Ovary (tissue), 9 donors: ENCODE results near the gene SPECC1. TPM values are rescaled to one million over a fixed set of nuclear protein-coding genes. Genes with fewer than 3 reads are reported as not detected.
A peak's percentile ranks its signal among the peaks of the same experiment; 100 is the strongest.

Experiments used
- DNase-seq, 5 donors: peaks; one replicate each; pipeline ENCODE4 v3.0.0-alpha.2; 2019 to 2020
- H3K27ac ChIP-seq, 2 donors: fragments of 200-600 bp; one replicate each; pipeline versions ENCODE4 v1.5.1 to v1.8.0; 2019 to 2022
- H3K27me3 ChIP-seq: fragments of 200-600 bp; one replicate; pipeline ENCODE4 v1.8.0; 2022
- H3K36me3 ChIP-seq: fragments of 200-600 bp; sonication (generic); one replicate; pipeline ENCODE4 v1.5.1; 2019
- H3K4me1 ChIP-seq: one replicate; pipeline ENCODE4 v1.8.1; 2013; ENCODE audit warnings: mild to moderate bottlenecking, moderate library complexity; ENCODE audit not compliant: insufficient read depth
- H3K4me3 ChIP-seq: fragments of 200-600 bp; sonication (generic); one replicate; pipeline ENCODE4 v1.5.1; 2017
- H3K9me3 ChIP-seq, 2 donors: fragments of 200-600 bp in 1 of 2; sonication (generic) in 1 of 2; one replicate each; pipeline versions ENCODE4 v1.5.1 to v1.8.1; 2013 to 2019; ENCODE audit warnings: mild to moderate bottlenecking in 1 of 2, moderate library complexity in 1 of 2
- CTCF ChIP-seq, 3 donors: fragments of 450-650 bp in 2 of 3; fragments of 200-600 bp in 1 of 3; IDR thresholded peaks; one replicate each; pipeline versions ENCODE4 v1.5.1 to v1.8.0; 2016 to 2022; ENCODE audit warnings: antibody characterized with exemption in 3 of 3, mild to moderate bottlenecking in 1 of 3
- EP300 ChIP-seq: sonication (generic); formaldehyde crosslinking; IDR thresholded peaks from one replicate; pipeline ENCODE4 v1.6.1; 2017; ENCODE audit warnings: antibody characterized with exemption
- POLR2A ChIP-seq: fragments of 450-650 bp; IDR thresholded peaks from one replicate; pipeline ENCODE4 v1.6.1; 2017; ENCODE audit warnings: antibody characterized with exemption, mild to moderate bottlenecking, moderate library complexity
- WGBS, 3 donors: extraction: QIAGEN DNeasy Blood & Tissue Kit in 1 of 3; methylation state at CpG; one replicate each; pipeline versions ENCODE4 v1.1.5 to v1.1.7; 2013 to 2017; 5-methylcytosine and 5-hydroxymethylcytosine counted together
- intact Hi-C, 4 donors: fragments of 100-400 bp; cut with DNase I; formaldehyde crosslinking; loops; one replicate each; pipeline versions ENCODE4 v1.11.0 to v1.15.1; 2022 to 2023
- polyA plus RNA-seq, 2 donors: library from polyadenylated mRNA; stranded (reverse); fragments of 200-250 nt in 1 of 2; fragments of 350-450 nt in 1 of 2; fragmentation: Illumina TruSeq in 1 of 2; extraction: RNeasy Lipid Tissue Mini Kit (QIAGEN cat#74804) in 1 of 2; gene quantifications; one replicate each; pipeline ENCODE4 v1.2.3, GENCODE V29; 2013 to 2014
- total RNA-seq, 7 donors: library from RNA; depleted of rRNA in 2 of 7; stranded (reverse); fragments of >200 nt in 2 of 7; fragmentation: NEBNext Ultra II Directional in 3 of 7; extraction: Animal tissue kit (Norgen Biotek cat#: 25700) in 3 of 7; gene quantifications; one replicate each; pipeline versions ENCODE4 v1.1.0 to v1.2.4, GENCODE V29; 2016 to 2023
- donor health status: DM: no; HTN: no; CAD: no; lungs with moderate emphysema.
- donor health status: DM: no; HTN: no; CAD: no.
- donor health status: Bipolar disorder and iron deficiency.
- donor health status: DM: yes; HTN: yes; CAD: no.
- donor health status: DM: no; HTN: no; CAD: no.
- donor health status: DM: yes; HTN: yes; CAD: no.

Gene SPECC1
- total and polyA plus RNA-seq, 9 donors = 34.7 to 86.5 (median 66.1) TPM

GRCh38 chr17:19978209-19978802 lies 30.9 kb upstream of the SPECC1 start:
- peaks cover 7% of the 10 kb centered on the region for H3K4me1 ChIP-seq
- intact Hi-C loops = no loop called here
- peak overlapping the region; percentile 77 to 80 for H3K27ac ChIP-seq
- H3K27me3 ChIP-seq = no peaks in the 10 kb centered on the region
- no peaks in the 10 kb centered on the region for H3K36me3 ChIP-seq
- WGBS, 3 donors = 15 to 24% (median 18%) methylated on average over 22 of the region's 22 CpGs
- H3K4me3 ChIP-seq = peak overlapping the region; percentile 88
- TF ChIP-seq CTCF (IDR thresholded peaks at IDR 0.05) (no peak), EP300 (no peak), POLR2A (no peak)
- DNase-seq = no peak
- H3K9me3 ChIP-seq = no peaks in the 10 kb centered on the region

GRCh38 chr17:19978805-19979211 lies 30.4 kb upstream of the SPECC1 start:
- Histone ChIP-seq H3K27ac (no peak overlapping the region), H3K4me1 (peaks cover 7% of the 10 kb centered on the region), H3K9me3 (no peaks in the 10 kb centered on the region), H3K4me3 (no peak overlapping the region), H3K27me3 (no peaks in the 10 kb centered on the region), H3K36me3 (no peaks in the 10 kb centered on the region)
- no peak for TF ChIP-seq CTCF (IDR thresholded peaks at IDR 0.05)
- TF ChIP-seq POLR2A = no peak
- TF ChIP-seq EP300 = no peak
- WGBS, 3 donors = 89 to 91% (median 90%) methylated on average over 13 of the region's 13 CpGs
- no peak for DNase-seq
- intact Hi-C loops = no loop called here

- Histone ChIP-seq H3K4me1 (peaks cover 7% of the 10 kb centered on the region), H3K36me3 (no peaks in the 10 kb centered on the region), H3K9me3 (no peaks in the 10 kb centered on the region), H3K27me3 (no peaks in the 10 kb centered on the region), H3K4me3 (no peak overlapping the region), H3K27ac (peak overlapping the region in 1 of 2 donors; percentile 19)
- intact Hi-C loops = no loop called here
- TF ChIP-seq CTCF (IDR thresholded peaks at IDR 0.05) (no peak), EP300 (no peak), POLR2A (no peak)
- peak; percentile 44 to 74 (median 63) for DNase-seq
- WGBS, 3 donors = 56 to 69% (median 66%) methylated on average over 43 of the region's 43 CpGs
These were observed 29.0 kb upstream of the SPECC1 start for GRCh38 chr17:19979917-19980770.

- H3K36me3 ChIP-seq = no peaks in the 10 kb centered on the region
- H3K9me3 ChIP-seq = no peaks in the 10 kb centered on the region
- intact Hi-C loops = no loop called here
- TF ChIP-seq POLR2A (no peak), CTCF (IDR thresholded peaks at IDR 0.05) (no peak), EP300 (no peak)
- H3K27me3 ChIP-seq = no peaks in the 10 kb centered on the region
- no peaks in the 10 kb centered on the region for H3K4me1 ChIP-seq
- no peak overlapping the region for H3K4me3 ChIP-seq
- WGBS, 3 donors = 73 to 81% (median 78%) methylated on average over 13 of the region's 13 CpGs
- DNase-seq = no peak
- no peak overlapping the region for H3K27ac ChIP-seq
These were observed 22.0 kb upstream of the SPECC1 start for GRCh38 chr17:19986941-19987861.
